UCSD-AML1 (cell line): ENCODE measurements around the gene IGFL4.

Experiments
- DNase-seq: peaks from one replicate; lab custom pipeline; 2025; ENCODE audit not compliant: unreplicated experiment; lab: John Stamatoyannopoulos, UW

IGFL4 gene

GRCh38 chr19:46022061-46022430, 18.8 kb downstream of the IGFL4 start:
- DNase-seq = no peak

GRCh38 chr19:46021531-46022041, 19.2 kb downstream of the IGFL4 start:
- DNase-seq = no peak

GRCh38 chr19:46020819-46021125, 20.0 kb downstream of the IGFL4 start:
- no peak for DNase-seq

GRCh38 chr19:46019270-46019669, 21.5 kb downstream of the IGFL4 start:
- DNase-seq = no peak

- no peak for DNase-seq
Measured at GRCh38 chr19:46018729-46019251, 22.0 kb downstream of the IGFL4 start.

GRCh38 chr19:46017874-46018675, 22.7 kb downstream of the IGFL4 start:
- no peak for DNase-seq

- no peak for DNase-seq
Measured at GRCh38 chr19:46017095-46017429, 23.7 kb downstream of the IGFL4 start.

GRCh38 chr19:46016426-46017094, 24.2 kb downstream of the IGFL4 start:
- DNase-seq = peak; percentile 61

- no peak for DNase-seq
Measured at GRCh38 chr19:46015687-46016425, 24.9 kb downstream of the IGFL4 start.

GRCh38 chr19:46014941-46015686, 25.7 kb downstream of the IGFL4 start:
- no peak for DNase-seq

- DNase-seq = no peak
Measured at GRCh38 chr19:46014534-46014933, 26.3 kb downstream of the IGFL4 start.

- peak; percentile 59 for DNase-seq
Measured at GRCh38 chr19:46009530-46010510, 31.0 kb downstream of the IGFL4 start.

- no peak for DNase-seq
Measured at GRCh38 chr19:46006411-46006810, 34.4 kb downstream of the IGFL4 start.

- DNase-seq = no peak
Measured at GRCh38 chr19:46002678-46003275, 38.0 kb downstream of the IGFL4 start.

GRCh38 chr19:46000491-46001246, 40.1 kb downstream of the IGFL4 start:
- no peak for DNase-seq

- no peak for DNase-seq
Measured at GRCh38 chr19:45999653-46000121, 41.1 kb downstream of the IGFL4 start.

GRCh38 chr19:45998834-45999233, 42.0 kb downstream of the IGFL4 start:
- DNase-seq = no peak

GRCh38 chr19:45996933-45997332, 43.9 kb downstream of the IGFL4 start:
- no peak for DNase-seq
